ENCODE measurements around the gene SAV1.

SAV1 gene

DNA sequence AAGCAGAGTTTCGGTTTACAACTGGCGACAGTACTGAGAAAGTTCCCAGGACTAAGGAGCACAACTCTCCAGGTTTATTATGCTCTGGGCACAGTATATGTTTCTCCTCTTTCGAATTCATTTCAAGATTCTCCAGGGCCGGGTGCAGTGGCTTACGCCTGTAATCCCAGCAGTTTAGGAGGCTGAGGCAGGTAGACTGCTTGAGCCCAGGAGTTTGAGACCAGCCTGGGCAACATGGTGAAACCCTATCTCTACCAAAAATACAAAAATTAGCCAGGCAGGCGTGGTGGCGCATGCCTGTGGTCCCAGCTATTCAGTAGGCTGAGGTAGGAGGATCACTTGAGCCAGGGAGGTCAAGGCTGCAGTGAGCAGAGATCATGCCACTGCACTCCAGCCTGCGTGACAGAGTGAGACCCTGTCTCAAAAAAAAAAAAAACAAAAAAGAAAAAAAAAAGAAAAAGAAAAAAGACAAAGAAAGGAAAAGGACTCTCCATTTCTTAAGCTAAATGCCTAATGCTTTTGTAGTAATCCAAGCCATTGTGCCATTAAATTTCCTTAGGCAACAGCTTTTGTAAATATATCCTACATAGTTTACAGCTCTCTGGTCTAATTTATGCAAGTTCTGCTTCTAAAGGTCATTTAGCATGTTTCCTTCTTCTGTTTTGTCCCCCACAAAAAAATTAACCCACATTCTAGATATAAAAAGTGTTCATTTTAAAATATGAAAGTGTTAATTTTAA is 73.4 kb downstream of the SAV1 start:
- TF ChIP-seq, protein P1, sequence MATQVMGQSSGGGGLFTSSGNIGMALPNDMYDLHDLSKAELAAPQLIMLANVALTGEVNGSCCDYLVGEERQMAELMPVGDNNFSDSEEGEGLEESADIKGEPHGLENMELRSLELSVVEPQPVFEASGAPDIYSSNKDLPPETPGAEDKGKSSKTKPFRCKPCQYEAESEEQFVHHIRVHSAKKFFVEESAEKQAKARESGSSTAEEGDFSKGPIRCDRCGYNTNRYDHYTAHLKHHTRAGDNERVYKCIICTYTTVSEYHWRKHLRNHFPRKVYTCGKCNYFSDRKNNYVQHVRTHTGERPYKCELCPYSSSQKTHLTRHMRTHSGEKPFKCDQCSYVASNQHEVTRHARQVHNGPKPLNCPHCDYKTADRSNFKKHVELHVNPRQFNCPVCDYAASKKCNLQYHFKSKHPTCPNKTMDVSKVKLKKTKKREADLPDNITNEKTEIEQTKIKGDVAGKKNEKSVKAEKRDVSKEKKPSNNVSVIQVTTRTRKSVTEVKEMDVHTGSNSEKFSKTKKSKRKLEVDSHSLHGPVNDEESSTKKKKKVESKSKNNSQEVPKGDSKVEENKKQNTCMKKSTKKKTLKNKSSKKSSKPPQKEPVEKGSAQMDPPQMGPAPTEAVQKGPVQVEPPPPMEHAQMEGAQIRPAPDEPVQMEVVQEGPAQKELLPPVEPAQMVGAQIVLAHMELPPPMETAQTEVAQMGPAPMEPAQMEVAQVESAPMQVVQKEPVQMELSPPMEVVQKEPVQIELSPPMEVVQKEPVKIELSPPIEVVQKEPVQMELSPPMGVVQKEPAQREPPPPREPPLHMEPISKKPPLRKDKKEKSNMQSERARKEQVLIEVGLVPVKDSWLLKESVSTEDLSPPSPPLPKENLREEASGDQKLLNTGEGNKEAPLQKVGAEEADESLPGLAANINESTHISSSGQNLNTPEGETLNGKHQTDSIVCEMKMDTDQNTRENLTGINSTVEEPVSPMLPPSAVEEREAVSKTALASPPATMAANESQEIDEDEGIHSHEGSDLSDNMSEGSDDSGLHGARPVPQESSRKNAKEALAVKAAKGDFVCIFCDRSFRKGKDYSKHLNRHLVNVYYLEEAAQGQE (IDR thresholded peaks at IDR 0.05; ENCODE audit: insufficient replicate concordance, low read depth) = no peak
- TF ChIP-seq SPI1 (IDR thresholded peaks at IDR 0.05; ENCODE audit: borderline replicate concordance, low read depth) (no peak), POLR2AphosphoS5 (IDR thresholded peaks at IDR 0.05; ENCODE audit: low read depth) (no peak), GABPA (IDR thresholded peaks at IDR 0.05; ENCODE audit: low read depth) (no peak), CTCF (IDR thresholded peaks at IDR 0.05; ENCODE audit: insufficient read depth, low read length) (no peak)
- Histone ChIP-seq H3K27me3 (ENCODE audit: insufficient read depth, poor library complexity, severe bottlenecking) (no peaks in the 10 kb centered on the region), H3K27ac (replicated peaks) (no peak overlapping the region), H3K4me3 (replicated peaks; ENCODE audit: insufficient read depth, low read length) (no peak overlapping the region)
- no peak for DNase-seq (ENCODE audit: low read depth in 1 of 2, low spot score in 1 of 2)

DNA sequence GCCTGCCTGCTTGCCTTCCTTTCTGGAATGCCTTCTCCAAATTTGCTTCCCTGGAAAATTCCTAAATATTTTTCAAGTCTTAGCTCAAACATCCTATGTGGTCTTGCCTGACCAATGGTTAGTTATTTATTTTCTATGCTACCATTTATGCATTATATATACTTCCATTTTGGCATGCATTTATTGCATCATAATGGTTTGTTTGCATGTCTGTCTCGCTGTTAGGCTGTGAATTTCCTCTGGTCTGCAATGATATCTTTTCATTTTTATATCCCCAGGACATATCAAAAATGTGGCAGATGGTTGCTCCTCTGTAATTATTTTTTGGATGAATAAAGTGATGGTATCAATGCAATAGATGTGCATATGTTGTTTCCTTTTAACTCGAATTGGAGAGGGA is 77.6 kb downstream of the SAV1 start:
- Histone ChIP-seq H3K27me3 (ENCODE audit: insufficient read depth, poor library complexity, severe bottlenecking) (no peaks in the 10 kb centered on the region), H3K27ac (replicated peaks) (no peak overlapping the region), H3K4me3 (replicated peaks; ENCODE audit: insufficient read depth, low read length) (no peak overlapping the region)
- TF ChIP-seq SPI1 (IDR thresholded peaks at IDR 0.05; ENCODE audit: borderline replicate concordance, low read depth) (no peak), CTCF (IDR thresholded peaks at IDR 0.05; ENCODE audit: insufficient read depth, low read length) (no peak), GABPA (IDR thresholded peaks at IDR 0.05; ENCODE audit: low read depth) (no peak), POLR2AphosphoS5 (IDR thresholded peaks at IDR 0.05; ENCODE audit: low read depth) (no peak)
- TF ChIP-seq, protein P1 (IDR thresholded peaks at IDR 0.05; ENCODE audit: insufficient replicate concordance, low read depth) = no peak
- DNase-seq (ENCODE audit: low read depth in 1 of 2, low spot score in 1 of 2) = no peak
